Measurements from ENCODE around the gene MYO3B. TPM values are rescaled to one million over a fixed set of nuclear protein-coding genes. Genes with fewer than 3 reads are reported as not detected.

The MYO3B gene
- total and polyA plus RNA-seq, 2 donors (not counting 1 experiment from before 2014, with no cell fraction given) = not detected

DNA sequence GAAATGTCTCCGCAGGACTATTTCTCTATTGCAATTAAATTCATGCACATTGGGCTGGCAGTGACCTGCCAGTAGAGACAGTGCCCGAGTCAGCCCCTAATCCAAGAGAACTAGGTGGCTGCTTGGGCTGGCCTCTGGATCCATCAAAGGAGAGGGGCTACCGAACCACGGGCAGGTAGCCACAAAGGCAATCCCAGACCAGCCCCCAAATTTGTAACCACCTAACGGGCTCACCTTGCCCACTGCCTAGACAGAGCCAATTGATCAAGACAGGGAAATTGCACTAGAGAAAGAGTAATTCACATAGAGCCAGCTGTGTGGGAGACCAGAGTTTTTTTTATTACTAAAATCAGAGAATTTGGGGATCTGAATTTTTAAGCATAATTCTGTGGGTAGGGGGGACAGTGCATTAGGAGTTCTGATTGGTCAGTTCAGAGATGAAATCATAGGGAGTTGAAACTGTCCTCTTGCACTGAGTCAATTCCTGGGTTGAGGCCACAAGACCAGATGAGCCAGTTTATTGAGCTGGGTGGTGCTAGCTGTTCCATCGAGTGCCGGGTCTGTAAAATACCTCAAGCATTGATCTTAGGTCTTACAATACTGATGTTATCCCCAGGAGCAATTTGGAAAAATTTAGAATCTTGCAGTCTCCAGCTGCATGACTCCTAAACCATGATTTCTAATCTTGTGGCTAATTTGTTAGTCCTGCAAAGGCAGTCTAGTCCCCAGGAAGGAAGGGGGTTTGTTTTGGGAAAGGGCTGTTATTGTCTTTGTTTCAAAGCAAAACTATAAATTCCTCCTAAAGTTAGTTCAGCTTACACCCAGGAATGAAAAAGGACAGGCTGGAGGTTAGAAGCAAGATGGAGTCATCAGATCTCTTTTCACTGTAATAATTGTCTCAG is 276.8 kb downstream of the MYO3B start:
- Histone ChIP-seq H3K27ac (ENCODE audit: low read length in 2 of 2) (no peak overlapping the region), H3K79me2 (ENCODE audit: control insufficient read depth, insufficient read depth, low read length) (no peaks in the 10 kb centered on the region), H3K4me3 (ENCODE audit: control extremely low read depth in 1 of 5, extremely low read depth in 1 of 5, insufficient read depth in 1 of 5, low read depth in 2 of 5, low read length in 4 of 5) (no peak overlapping the region), H3K4me1 (ENCODE audit: control insufficient read depth in 2 of 2, insufficient read depth in 2 of 2, low read length in 2 of 2) (no peaks in the 10 kb centered on the region), H2AFZ (ENCODE audit: insufficient read depth, low read depth, low read length, poor library complexity, severe bottlenecking) (no peak overlapping the region), H4K20me1 (ENCODE audit: control insufficient read depth, insufficient read depth, low read length, poor library complexity, severe bottlenecking) (no peaks in the 10 kb centered on the region), H3K9ac (ENCODE audit: low read length) (no peak overlapping the region), H3K36me3 (replicated peaks in 1 of 2; ENCODE audit: control extremely low read depth in 1 of 2, control insufficient read depth in 1 of 2, extremely low read depth in 1 of 2, insufficient read depth in 2 of 2, low read length in 1 of 2) (no peaks in the 10 kb centered on the region), H3K9me3 (ENCODE audit: control extremely low read depth in 1 of 3, control insufficient read depth in 2 of 3, insufficient read depth in 1 of 3, low read length in 2 of 3) (peaks cover 0 to 4% (median 0%) of the 10 kb centered on the region in 3 donors), H3K4me2 (replicated peaks; ENCODE audit: low read depth, low read length, poor library complexity, severe bottlenecking) (no peak overlapping the region), H3K27me3 (replicated peaks in 1 of 4; ENCODE audit: control extremely low read depth in 1 of 4, control insufficient read depth in 3 of 4, insufficient read depth in 4 of 4, low read length in 3 of 4) (no peaks in the 10 kb centered on the region)
- Mint-ChIP-seq H3K4me3 (no peak overlapping the region), H3K4me1 (no peaks in the 10 kb centered on the region), H3K27ac (no peak overlapping the region), H3K9me3 (ENCODE audit: insufficient read depth) (no peaks in the 10 kb centered on the region), H3K27me3 (no peaks in the 10 kb centered on the region)
- TF ChIP-seq CTCF (IDR thresholded peaks at IDR 0.05) (no peak), EZH2 (IDR thresholded peaks at IDR 0.05; ENCODE audit: borderline replicate concordance, insufficient read depth, low read depth, low read length, poor library complexity, severe bottlenecking) (no peak)
- ChIA-PET POLR2A (no interaction called here), CTCF (no interaction called here)
- WGBS (ENCODE audit: insufficient coverage) = 98% methylated on average over 5 of the region's 7 CpGs
- DNase-seq = no peak
- intact Hi-C loops (cut with micrococcal nuclease) = no loop called here
- no peak for ATAC-seq (ENCODE audit: low read depth)

Measured in B cell (primary cell).